ENCODE results near the gene SNPH.

The SNPH gene

DNA sequence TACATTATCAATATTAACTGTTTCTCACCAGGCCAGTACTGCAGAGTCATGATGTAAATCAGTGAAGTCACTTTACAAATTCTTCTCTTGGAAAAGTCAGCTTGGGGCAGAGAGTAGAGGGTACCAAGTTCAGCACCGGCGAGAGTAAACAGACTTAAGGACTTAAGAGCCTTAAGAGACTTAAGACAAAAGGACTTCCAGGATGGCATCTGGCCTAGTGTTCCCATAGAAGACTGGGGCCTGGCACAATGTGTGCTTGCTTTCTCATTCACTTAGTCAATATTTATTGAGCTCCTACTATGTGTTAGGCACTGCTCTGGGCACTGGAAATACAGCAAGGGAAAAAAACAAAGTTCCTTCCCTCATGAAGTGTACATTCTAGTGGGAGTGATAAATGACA, 1.4 kb upstream of the SNPH start:
- no peak for DNase-seq

DNA sequence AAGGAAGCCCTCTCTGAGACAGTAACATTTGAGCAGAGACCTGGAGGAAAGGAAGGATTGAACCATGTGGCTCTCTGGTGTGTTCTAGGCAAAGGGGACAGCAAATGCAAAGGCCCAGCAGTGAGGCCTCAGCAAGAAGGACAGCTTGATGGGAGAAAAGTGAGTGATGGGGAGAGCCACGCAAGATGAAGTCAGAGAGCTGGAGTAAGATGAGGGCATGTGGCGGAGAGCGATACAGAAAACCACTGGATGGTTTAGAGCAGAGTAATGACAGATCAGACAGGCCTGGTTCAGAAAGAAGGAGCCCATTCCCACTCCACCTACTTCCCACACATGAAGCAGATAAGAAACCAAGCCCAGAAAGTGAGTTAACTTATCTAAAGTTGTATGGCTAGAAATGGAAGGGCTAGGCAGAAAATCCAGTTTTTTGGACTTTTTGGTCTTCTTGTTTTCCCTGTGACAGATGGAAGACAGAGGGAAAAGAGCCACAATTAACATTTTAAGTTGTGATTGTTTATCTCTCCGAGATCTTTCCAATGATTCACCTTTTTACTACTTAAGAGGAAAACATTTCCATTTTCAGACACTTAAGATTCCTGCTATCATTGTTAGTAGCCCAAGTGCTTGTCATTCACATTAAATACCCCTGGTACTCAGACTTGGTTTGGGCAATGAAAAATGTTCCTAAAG, 723 bp upstream of the SNPH start:
- DNase-seq: no peak

DNA sequence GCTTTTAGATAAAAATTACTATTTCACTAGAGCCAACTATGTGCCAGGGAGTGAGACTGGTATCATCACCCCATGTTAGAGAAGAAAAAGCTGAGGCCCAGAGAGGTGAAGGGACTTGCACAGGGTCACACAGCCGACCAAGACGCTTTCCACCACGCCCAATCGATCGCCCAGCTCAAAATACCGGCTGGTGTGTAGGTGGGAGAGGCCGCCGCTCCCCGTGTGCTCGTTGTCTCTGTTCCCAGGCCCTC, 253 bp upstream of the SNPH start:
- no peak for DNase-seq

DNA sequence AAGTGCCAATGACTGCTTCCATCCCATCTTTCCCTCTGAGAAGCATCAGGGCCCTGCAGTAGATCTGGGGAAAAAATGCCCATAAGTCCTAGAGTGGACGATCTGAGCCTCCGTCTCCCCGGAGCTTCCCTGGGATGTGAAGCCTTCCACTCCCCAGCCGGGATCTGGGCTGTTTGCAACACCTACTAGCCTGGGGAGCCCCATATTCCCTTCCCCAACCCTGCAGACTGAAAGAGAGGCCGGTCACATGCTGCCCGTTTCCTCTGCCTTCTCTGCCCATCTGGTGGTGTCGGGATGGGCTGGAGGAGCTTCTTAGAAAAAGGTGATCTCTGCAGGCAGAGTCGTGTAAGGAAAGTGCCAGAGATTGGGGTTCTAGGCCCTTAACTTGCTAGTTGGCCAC, 1.1 kb downstream of the SNPH start:
- no peak for DNase-seq

DNA sequence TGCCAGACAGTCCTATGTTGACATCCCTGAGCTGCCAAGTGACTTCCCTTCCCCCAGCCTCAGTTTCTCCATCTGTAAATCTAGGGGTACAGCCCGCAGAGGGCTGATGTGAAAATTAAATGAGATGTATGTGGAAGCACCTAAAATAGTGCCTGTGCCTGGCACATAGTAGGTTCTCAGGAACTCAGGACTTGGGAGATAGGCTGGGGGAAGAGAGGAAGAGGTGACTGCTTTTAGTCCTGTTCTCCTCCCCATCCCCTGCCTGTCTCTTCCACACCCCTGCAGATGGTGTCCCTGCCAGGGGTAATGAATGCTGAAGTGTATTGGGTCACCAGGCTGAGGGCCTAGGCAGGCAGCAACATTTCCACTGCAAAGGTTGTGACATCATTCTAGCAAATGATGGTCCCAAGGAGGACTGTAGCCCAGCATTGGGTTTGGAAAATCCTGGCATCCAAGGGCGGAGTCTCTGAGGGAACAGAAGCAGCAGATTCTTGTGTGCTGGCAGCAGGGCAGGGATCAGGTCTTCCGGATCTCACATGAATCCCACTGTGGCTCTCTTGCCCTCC, 1.8 kb downstream of the SNPH start:
- no peak for DNase-seq

DNA sequence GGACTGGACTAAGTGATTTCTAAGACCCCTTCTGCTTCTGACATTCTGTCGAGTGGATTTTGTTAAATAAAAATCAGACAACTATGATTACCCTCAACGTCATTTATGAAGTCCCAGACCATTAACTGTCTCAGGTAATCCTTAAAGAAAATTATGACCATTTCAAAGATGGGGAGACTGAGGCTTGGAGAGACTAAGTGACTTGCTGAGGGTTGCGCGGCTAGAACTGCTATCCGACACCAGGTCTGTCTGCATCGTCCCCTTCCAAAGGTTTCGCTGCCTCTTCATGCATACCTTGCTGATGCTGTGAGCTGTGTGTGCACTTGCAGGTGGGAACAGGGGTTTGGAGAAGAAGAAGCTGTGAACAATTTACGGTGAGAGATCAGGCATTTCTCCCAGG, 3.1 kb downstream of the SNPH start:
- no peak for DNase-seq

DNA sequence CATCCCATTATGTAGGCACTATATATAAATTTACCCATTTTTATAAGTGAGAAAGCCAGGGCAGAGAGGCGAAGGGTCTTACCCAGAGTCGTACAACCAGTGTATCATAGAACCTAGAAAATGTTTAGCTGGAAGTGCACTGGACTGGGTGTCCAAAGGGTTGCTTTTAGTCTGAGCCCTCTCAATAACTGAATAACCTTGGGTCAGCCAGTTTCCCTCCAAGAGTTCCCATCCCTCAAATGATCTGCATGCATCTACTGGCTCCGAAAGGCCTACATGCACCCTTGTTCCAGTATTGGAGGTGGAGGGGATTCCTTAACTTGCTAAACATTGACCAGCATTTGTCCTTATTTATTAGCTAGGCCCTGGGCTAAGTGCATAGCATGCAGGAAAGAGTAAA, 3.8 kb downstream of the SNPH start:
- DNase-seq: no peak

DNA sequence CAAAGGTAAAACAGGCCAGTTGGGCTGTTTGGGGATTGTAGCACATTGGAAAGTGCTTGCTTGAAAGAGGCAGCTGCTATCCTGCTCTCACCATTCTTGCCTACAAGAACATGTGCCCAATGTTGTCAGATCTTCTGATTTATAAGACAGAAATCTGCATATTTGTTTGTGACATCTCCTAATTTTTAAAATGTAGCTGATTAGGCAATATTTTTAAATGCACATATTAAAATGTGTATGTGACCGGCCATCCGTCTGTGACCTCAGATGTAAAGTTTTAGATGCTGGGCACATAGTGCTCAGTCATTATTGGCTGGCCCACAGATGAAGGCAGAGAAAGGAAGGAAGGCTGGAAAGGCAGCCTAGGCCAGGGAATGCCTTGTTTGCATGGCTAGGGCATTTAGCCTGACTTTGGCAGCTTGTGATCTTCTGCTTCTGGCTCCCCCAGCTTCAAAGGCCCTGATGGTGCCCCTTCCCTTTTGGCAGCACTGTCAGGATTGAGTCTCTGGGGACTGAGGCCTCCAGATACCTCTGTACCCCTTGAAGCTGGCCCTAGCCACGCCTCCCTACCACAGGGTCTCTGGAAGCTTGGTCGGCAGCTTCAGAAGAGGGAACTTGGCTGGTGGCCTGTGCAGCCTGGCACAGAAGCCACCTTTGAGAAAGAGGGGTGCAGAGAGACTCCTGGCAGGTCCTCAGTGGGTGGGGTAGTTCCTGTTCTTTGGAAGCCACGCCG, 6.4 kb downstream of the SNPH start:
- peak in 2 of 4 experiments; percentile 9 to 22 for DNase-seq

DNA sequence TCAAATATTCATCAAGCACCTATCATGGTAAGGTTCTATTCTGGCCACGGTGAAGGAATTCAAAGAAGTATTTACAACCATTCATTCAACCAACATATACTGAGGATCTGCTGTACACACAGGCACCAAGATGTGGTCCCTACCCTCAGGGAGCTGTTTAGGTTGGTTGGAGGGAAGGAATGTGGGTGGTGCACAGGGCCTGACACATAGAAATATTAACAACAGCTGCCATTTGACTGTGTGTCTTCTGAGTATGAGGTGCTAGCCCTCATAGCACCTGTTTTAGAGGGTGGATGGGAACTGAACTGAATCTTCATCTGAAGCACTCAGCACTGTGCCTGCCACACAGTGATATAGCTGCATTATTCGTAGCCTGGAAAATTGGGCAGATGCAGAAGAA, 7.3 kb downstream of the SNPH start:
- DNase-seq: no peak

DNA sequence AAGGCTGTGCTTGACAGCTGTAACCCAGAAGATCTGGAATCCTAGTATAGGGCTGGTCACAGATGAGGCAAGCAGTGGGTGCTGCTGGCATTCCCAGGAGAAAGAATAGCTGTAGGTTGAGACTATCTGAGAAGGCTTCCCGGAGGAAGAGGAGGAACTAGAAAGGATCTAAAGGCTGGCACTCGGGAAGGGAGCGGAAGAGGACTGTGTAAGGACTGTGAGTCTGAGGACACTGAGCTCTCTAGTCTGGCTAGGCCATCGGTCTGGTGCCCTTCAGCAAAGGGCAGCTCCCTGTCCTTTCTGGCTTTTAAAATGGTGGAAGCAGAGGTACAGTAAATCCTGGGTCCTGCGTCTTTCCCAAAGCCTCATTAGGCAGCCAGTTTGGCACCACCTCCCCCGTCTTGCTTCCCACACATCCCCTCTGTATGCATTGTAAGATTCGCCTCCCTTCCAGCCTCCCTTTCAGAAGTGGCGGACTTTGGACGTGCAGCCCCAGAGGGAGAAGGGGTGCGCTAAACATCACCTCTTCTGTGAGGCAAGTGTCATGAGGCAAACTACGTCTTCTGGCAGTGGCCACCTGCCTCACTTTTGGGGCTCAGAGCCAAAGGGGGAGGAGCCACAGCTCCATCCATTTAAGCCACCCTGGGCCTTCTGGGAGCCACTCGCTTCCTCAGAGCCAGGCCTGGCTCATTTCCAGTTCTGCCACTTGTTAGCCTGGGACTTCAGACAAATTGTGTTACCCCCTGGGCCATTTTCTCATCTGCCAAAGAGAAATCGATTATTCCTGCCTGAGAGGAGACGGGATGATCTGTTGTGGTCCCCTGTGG, 8.6 kb downstream of the SNPH start:
- no peak for DNase-seq

DNA sequence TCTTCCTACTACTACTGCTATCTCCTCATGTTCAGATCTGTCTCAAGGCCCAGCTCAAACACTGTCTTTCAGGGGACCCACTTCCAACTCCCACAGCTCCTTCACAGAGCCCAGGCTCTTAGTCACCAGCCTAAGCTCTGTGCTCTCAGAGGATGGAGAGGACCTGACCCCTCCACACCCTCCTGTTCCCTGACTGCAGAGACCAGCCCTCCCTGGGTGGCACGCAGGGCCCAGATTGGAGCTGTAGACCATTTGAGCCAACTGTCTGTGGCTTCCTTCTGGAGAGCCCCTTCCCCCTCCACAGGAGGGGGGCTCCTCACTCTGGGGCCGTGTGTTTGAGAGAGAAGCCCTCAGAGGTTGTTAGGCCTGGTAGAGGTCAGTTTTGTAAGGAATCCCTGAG, 9.8 kb downstream of the SNPH start:
- DNase-seq: no peak

DNA sequence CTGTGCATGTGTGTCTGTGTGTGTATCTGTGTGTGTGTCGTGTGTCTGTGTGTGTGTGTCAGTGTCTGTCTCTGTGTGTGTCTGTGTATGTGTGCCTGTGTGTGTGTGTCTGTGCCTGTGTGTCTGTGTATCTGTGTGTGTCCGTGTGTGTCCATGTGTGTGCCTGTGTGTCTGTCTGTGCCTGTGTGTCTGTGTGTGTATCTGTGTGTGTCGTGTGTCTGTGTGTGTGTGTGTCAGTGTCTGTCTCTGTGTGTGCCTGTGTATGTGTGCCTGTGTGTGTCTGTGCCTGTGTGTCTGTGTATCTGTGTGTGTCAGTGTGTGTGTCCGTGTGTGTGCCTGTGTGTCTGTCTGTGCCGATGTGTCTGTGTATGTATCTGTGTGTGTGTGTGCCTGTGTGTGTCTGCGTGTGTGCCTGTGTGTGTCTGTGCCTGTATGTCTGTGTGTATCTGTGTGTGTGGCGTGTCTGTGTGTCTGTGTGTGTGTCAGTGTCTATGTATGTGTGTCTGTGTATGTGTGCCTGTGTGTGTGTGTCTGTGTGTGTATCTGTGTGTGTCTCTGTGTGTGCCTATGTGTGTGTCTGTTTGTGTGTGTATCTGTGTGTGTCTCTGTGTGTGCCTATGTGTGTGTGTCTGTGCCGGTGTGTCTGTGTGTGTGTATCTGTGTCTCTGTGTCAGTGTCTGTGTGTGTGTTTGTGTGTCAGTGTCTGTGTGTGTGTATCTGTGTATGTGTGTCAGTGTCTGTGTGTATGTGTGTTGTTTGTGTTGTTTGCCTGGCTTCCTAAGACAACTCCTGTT, 11.6 kb downstream of the SNPH start:
- DNase-seq: no peak

DNA sequence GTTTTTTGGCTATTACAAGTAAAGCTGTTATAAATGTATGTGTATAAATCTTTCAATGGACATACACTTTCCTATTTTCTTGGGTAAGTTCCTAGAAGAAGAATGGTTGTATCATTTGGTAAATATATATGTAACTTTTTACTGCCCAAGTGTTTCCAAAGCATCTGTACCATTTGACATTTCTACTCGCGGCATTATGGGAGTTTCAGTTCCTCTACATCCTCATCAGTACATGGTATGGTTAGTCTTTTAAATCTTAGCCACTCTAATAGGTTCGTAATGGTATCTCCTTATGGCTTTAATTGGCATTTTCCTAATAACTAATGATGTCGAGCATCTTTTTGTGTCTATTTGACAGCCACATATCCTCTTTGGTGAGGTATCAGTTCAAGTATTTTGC, 12.9 kb downstream of the SNPH start:
- DNase-seq: no peak

DNA sequence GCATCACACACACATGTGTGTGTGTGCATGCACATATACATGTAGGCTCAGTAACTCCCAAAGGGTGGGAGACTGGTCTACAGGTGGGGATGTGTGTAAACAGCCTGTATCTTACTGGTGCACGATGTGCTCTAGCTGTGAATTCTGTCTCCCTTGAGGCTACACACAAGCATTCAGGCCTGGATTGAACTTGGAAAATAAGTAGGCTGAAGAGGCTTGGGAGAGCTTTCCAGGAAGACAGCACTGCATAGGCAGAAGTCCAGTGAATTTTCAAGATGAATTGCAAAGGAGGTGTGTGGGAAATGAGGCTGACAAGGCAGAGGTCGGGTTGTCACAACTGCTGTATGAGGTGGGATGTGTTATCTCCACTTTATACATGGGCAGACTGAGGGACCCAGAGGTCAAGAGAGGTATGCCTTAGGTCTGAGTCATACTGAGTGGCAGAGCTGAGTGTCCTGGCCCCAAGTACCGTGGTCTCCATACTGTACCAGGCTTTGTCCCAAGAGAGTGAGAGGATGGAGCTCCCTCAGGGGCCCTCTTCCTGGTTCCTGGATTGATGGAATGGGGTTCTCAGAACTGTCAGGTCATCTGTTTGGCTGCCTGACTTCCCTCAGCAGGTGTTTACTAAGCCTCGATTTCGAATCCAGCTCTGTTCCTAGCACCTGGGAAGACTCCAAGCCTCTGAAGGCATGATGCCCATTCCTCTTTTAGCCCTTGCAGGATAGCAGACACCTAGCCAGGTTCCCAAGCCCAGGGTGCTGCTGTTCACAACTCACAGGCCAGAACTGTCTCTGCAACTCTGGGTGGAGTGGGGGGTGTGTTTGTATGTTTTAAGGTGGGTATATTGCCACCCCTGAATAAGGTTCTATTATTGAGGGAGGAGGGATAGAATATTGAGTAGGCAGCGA, 14.4 kb downstream of the SNPH start:
- no peak for DNase-seq

DNA sequence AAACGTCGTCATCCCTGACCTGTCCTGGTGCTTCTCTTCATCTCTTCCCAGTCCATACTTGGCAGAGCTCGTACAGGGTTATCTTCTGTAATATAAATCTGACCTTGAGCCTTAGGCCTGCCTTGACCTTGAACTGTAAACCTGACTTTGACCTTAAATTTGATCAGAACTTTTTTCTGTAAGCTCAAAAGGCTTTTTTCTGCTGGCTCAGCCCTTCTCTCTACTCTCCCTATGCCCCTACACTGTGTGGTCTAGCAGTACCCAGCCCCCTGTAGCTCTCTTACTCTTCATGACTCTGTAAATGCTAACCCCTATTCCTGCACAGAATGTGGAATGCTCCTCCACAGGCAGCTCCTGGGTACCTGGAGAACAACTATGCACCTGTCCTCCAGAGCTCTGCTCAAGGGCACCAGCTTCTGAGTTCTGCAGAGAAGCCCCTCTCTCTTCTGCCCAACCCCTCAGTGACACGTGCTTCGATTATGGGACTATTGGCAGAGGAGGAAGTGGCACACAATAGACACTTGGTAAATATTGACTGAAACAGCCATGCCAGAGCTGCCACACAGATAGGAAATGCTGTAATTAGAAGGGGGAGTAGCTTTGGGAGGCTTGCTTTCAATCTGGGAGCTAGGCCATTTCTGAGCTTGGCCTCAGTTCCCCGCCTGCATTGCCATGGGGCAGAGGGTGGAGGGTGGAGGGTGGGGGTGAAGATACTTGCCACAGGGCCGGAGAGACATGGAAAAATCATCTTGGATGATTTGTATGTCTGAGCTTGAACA, 15.4 kb downstream of the SNPH start:
- DNase-seq: no peak

DNA sequence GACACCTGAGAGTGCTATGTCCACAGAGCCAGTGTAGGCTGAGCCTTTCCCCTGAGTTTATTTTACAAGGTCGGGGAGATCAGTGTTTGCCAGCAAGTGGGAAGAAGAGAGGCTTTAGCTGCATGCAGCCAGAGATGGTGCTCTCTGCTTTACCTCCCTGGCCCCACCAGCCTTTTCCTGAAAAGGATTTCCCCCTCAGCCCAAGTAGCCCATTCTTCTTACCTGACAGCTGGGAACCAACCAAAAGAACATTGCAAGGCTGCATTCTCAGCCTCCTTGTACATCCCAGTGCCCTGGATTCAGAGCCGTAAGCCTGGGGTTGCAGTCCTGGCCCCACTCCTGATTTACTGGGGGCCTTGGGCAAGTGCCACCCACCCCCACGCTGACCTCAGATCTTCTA, 16.9 kb downstream of the SNPH start:
- DNase-seq: no peak

DNA sequence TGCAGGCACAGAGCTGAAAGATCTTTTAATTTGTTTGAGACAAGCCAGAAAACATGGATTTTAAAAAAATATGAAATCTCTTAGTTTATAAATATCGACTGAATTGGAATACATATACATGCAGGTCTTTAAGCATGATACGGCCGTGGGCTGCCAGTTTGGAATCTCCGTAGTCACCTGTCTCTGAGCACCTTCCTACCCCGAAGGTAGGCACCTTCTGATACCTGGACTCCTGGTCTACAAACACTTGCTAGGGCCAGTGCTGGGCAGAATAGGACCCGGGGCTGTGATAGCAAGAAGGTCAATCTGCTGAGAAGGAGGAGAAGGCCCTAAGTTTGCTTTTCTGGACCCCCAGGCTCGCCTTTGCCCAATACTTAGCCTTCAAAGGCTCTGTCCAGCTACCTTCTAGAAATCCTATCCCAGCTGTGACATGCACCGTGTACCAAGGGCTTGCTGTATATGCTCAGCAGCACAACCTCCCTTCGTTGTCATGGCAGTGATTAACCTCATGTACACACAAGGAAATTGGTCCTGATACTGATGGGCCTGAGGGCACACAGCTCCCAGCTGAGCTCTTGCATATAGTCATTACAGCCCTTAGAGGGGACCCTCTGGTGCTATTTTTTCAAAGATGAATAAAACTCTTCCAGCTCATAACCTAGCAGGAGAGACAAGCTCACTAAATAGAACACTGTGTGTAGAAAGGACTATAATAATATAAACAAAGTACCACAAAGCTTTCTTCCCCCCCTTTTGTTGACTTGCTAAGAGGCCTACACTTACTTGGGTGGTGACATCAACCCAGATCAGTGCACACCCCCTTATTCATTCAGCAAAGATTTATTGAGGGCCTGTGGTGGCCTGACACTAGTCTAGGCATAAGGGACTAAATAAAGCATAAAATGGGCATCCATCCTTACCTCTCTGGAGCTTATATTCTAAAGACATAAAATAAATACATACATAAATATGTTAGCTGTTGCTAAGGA, 17.7 kb downstream of the SNPH start:
- no peak for DNase-seq

DNA sequence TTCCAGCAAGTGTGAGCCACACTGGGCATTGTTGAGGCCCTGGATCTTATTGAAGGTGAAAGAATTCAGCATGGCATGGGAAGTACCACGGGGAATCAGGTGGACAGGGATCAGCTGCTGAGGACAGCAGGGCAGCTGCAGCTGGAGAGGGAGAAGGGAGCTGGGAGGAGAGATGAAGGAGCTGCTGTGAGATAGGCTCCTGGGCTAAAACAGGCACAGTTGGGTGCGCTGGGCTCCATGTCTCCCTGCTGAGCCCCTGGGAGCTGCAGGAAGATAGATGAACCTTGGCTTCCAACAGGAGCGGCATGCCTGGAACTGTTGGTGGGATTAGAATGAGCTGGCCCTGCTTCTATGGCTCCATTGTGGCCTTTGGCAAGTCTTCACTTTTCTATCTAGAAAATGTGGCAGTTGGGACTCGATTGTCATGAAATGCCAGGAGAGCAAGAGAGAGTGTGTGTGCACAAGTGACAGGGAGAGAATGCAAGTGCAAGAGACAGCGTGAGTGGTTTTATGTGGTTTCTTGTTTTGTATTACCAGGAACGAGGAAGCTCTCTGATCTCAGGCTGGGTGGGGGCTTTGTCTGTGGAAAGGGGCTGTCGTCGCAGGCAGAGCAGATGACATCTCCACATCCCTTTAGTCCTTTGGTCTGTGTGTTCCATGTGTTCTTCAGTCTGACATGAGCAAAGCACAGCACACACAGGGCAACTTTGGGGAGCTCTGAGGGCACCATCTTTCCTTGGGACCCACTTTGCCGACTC, 20.4 kb downstream of the SNPH start:
- no peak for DNase-seq

DNA sequence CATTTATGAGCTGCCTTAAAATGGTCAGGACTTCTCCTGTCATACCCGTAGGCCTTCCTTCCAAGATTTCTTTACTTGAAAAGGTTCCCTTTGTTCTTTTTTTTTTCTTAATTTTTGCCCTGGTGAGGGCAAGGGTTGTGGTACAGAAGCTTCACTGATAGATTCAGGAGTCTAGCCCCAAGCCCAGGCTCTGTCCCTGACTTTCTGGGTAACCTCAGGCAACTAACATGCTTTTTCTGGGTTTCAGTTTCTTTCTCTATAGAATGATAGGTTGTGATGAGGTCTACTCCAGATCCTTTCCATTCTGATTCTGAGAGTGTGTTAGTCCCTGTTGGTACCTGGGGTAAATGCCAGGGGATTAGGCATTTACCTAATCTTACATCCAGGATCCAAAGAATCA, 21.2 kb downstream of the SNPH start:
- no peak for DNase-seq

Data from suppressor macrophage (primary cell).